ENCODE results near the gene IL21R. TPM values are rescaled to one million over a fixed set of nuclear protein-coding genes. Genes with fewer than 3 reads are reported as not detected.
A peak's percentile ranks its signal among the peaks of the same experiment; 100 is the strongest.

Gene IL21R
- total and polyA plus RNA-seq, 3 donors from 2014 or later: 0.31 to 2.3 (median 0.87) TPM

GRCh38 chr16:27425961-27426360, 24.0 kb downstream of the IL21R start:
- no peaks in the 10 kb centered on the region for H3K4me1 ChIP-seq
- H3K9me3 ChIP-seq: no peaks in the 10 kb centered on the region
- H3K27me3 ChIP-seq: no peaks in the 10 kb centered on the region
- no peak overlapping the region for H3K4me3 ChIP-seq
- no peak for DNase-seq
- 95 to 97% methylated on average over 1 of the region's 1 CpG for WGBS, 2 donors
- intact Hi-C loops (cut with DNase I; ENCODE audit: low total_unique reads): no loop called here
- no peak for TF ChIP-seq POLR2A (IDR thresholded peaks at IDR 0.05)
- TF ChIP-seq, protein P1, sequence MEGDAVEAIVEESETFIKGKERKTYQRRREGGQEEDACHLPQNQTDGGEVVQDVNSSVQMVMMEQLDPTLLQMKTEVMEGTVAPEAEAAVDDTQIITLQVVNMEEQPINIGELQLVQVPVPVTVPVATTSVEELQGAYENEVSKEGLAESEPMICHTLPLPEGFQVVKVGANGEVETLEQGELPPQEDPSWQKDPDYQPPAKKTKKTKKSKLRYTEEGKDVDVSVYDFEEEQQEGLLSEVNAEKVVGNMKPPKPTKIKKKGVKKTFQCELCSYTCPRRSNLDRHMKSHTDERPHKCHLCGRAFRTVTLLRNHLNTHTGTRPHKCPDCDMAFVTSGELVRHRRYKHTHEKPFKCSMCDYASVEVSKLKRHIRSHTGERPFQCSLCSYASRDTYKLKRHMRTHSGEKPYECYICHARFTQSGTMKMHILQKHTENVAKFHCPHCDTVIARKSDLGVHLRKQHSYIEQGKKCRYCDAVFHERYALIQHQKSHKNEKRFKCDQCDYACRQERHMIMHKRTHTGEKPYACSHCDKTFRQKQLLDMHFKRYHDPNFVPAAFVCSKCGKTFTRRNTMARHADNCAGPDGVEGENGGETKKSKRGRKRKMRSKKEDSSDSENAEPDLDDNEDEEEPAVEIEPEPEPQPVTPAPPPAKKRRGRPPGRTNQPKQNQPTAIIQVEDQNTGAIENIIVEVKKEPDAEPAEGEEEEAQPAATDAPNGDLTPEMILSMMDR (IDR thresholded peaks at IDR 0.05): no peak
- H3K36me3 ChIP-seq (ENCODE audit: low read depth, missing control alignments): no peaks in the 10 kb centered on the region
- H3K27ac ChIP-seq: no peak overlapping the region

DNA sequence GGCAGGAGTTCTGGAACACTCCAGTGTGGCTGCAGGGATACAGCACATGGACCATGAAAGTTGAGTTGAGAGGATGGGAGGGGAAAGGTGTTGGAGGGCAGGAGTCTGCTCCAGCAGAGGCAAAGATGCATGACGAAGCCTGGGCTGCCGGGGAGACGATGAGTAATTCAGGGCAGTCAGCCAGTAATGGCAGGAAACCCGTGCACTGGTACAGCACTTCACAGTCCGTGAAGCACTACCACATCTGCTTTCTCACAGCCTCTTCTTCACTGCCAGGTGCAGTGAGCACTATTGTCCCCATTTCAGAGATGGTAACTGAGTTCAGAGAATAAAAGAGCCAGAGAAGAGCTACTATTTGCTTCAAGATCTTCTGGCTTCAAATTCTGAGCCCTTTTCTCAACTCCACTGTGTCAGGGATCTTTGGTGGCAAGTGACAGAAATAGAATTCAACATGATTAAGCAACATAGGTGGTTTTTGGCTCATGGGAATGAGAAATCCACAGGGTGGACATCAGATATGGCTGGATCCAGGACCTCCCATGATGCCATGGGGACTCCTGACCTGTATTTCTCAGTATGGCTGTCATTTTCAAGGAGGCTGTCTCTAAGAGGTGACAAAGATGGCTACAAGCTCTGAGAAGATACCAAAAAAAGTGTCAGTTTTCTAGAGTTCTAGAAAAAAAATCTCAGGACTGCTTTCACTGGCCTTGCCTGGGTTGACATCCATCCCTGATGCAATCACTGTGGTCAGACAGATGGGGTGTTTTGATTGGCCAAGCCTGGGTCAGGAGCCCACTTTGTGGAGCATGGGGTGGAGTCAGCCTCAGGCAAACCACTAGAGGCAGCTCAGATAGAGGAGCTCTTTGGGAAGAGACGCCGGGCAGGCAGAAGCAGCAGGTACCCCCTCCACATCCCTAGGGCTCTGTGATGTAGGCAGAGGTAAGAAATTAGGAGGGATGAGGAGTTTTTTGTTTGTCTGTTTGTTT, 24.7 kb downstream of the IL21R start:
- WGBS, 2 donors: 42 to 50% methylated on average over 7 of the region's 7 CpGs
- no peak overlapping the region for H3K4me3 ChIP-seq
- DNase-seq: no peak
- intact Hi-C loops (cut with DNase I; ENCODE audit: low total_unique reads): no loop called here
- no peak overlapping the region for H3K27ac ChIP-seq
- H3K4me1 ChIP-seq: no peaks in the 10 kb centered on the region
- TF ChIP-seq, protein P1 (IDR thresholded peaks at IDR 0.05): no peak
- TF ChIP-seq POLR2A (IDR thresholded peaks at IDR 0.05): no peak
- no peaks in the 10 kb centered on the region for H3K36me3 ChIP-seq (ENCODE audit: low read depth, missing control alignments)
- no peaks in the 10 kb centered on the region for H3K9me3 ChIP-seq
- H3K27me3 ChIP-seq: no peaks in the 10 kb centered on the region

DNA sequence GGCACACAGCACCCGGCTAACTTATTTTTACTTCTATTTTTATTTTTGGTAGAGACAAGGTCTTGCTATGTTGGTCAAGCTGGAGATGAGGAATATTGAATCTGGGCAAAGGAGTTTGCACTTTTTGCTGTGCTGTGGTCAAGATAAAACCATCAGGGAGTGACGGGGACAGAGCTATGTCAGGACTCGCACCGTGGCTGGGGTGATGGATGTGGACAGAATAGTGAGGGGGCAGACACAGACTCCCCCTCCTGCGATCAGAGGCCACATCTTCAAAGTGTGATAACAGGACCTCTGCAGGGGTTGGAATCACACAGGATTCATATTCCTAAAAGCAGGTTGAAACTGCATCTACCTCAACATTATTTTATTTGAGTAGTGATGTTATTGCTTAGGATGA, 25.6 kb downstream of the IL21R start:
- DNase-seq: peak; percentile 3

GRCh38 chr16:27428026-27428785, 26.2 kb downstream of the IL21R start:
- Histone ChIP-seq H3K4me1 (no peaks in the 10 kb centered on the region), H3K27ac (no peak overlapping the region), H3K36me3 (ENCODE audit: low read depth, missing control alignments) (no peaks in the 10 kb centered on the region), H3K9me3 (no peaks in the 10 kb centered on the region), H3K27me3 (no peaks in the 10 kb centered on the region), H3K4me3 (no peak overlapping the region)
- TF ChIP-seq, protein P1 (IDR thresholded peaks at IDR 0.05): no peak
- no peak for TF ChIP-seq POLR2A (IDR thresholded peaks at IDR 0.05)
- intact Hi-C loops (cut with DNase I; ENCODE audit: low total_unique reads): no loop called here
- peak; percentile 9 for DNase-seq
- 89 to 91% methylated on average over 4 of the region's 4 CpGs for WGBS, 2 donors

More for the DNA sequence above, 25.6 kb downstream of the IL21R start:
- no peaks in the 10 kb centered on the region for H3K27me3 ChIP-seq
- TF ChIP-seq, protein P1 (IDR thresholded peaks at IDR 0.05): no peak
- TF ChIP-seq POLR2A (IDR thresholded peaks at IDR 0.05): no peak
- no peaks in the 10 kb centered on the region for H3K9me3 ChIP-seq
- no peak overlapping the region for H3K4me3 ChIP-seq
- no peak overlapping the region for H3K27ac ChIP-seq
- intact Hi-C loops (cut with DNase I; ENCODE audit: low total_unique reads): no loop called here
- H3K36me3 ChIP-seq (ENCODE audit: low read depth, missing control alignments): no peaks in the 10 kb centered on the region
- no peaks in the 10 kb centered on the region for H3K4me1 ChIP-seq
- 66 to 73% methylated on average over 5 of the region's 5 CpGs for WGBS, 2 donors
